Urinary bladder (tissue), 4 donors: Measurements from ENCODE around the gene UGT1A4. TPM values are rescaled to one million over a fixed set of nuclear protein-coding genes. Genes with fewer than 3 reads are reported as not detected.

Experiments used
- DNase-seq: peaks from one replicate; pipeline ENCODE4 v3.0.0-alpha.2; 2015; ENCODE audit errors: extremely low spot score
- H3K27ac ChIP-seq: one replicate; pipeline ENCODE4 v1.5.1; 2013; ENCODE audit warnings: low read depth, mild to moderate bottlenecking, moderate library complexity
- H3K36me3 ChIP-seq: one replicate; pipeline ENCODE4 v1.6.1; 2013; ENCODE audit warnings: mild to moderate bottlenecking, moderate library complexity; ENCODE audit not compliant: insufficient read depth
- H3K4me1 ChIP-seq: one replicate; pipeline ENCODE4 v1.6.1; 2013; ENCODE audit warnings: mild to moderate bottlenecking, moderate library complexity; ENCODE audit not compliant: insufficient read depth
- H3K4me3 ChIP-seq: one replicate; pipeline ENCODE4 v1.5.1; 2013; ENCODE audit warnings: low read depth, low read length
- WGBS: extraction: QIAGEN DNeasy Blood & Tissue Kit; methylation state at CpG from one replicate; pipeline ENCODE4 v1.1.7; 2013; 5-methylcytosine and 5-hydroxymethylcytosine counted together
- polyA plus RNA-seq: library from polyadenylated mRNA; stranded (reverse); fragments of 200-250 nt; gene quantifications from one replicate; pipeline ENCODE4 v1.2.3, GENCODE V29; 2013
- total RNA-seq: library from RNA; depleted of rRNA; stranded (reverse); fragments of >200 nt; gene quantifications from one replicate; pipeline ENCODE4 v1.2.3, GENCODE V29; 2014
- donor health status: healthy with polysubstance abuse.
- donor health status: healthy.

UGT1A4 gene
- total RNA-seq (1.1 TPM), polyA plus RNA-seq (1.2 TPM)

DNA sequence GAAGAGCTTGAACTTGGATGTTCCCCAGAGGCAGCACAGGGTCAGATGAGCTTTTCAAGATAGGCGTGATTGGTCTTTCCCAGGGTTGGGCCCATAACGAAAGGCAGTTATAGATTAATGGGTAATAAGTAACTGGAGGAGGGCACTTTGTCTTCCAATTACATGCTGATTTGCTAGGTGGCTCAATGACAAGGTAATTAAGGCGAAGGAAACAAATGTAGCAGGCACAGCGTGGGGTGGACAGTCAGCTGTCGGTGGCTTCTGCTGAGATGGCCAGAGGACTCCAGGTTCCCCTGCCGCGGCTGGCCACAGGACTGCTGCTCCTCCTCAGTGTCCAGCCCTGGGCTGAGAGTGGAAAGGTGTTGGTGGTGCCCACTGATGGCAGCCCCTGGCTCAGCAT lies at the start of gene UGT1A4:
Gene UGT1A4, plus strand, starts transcription at position 185 of the 400 bp plus-strand sequence. Its CDS starts 85 bp downstream, at position 270.
- 79% methylated on average over 7 of the region's 7 CpGs for WGBS
- Histone ChIP-seq H3K27ac (no peak within 1 kb of the TSS), H3K4me1 (no peaks in the 10 kb centered on the region), H3K4me3 (no peak within 1 kb of the TSS), H3K36me3 (no peaks in the 10 kb centered on the region)
- no peak for DNase-seq

DNA sequence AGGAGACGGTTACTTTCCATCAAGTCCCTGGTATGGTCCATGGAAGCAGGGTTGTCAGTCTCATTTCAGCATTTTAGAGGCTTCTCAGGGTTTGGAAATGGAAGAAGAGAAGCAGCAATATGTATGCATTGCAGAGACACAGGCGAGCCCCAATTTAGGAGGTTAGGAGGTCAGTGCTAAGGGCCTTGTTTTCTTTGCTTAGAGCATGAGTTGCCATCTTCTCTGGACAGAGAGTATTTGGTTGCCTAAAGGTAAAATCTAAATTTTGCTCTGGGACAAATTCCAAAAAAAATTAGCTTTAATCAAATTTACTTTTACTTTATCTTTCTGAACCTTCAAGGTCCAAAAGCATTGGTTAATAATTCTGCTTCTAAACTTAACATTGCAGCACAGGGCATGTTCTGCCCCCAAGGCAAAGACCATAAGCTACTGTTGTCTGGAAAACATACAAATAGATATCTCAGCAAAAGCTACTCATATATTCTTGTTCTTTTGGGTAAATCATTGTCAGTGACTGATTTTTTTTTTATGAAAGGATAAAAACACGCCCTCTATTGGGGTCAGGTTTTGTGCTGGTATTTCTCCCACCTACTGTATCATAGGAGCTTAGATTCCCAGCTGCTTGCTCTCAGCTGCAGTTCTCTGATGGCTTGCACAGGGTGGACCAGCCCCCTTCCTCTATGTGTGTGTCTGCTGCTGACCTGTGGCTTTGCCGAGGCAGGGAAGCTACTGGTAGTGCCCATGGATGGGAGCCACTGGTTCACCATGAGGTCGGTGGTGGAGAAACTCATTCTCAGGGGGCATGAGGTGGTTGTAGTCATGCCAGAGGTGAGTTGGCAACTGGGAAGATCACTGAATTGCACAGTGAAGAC lies 47.0 kb upstream of the UGT1A4 start, which contains the start of gene UGT1A9:
Gene UGT1A9, plus strand, starts transcription at position 609 of the 872 bp plus-strand sequence. Its CDS starts 37 bp downstream, at position 646.
- 82% methylated on average over 5 of the region's 5 CpGs for WGBS
- Histone ChIP-seq H3K4me1 (no peaks in the 10 kb centered on the region), H3K4me3 (no peak within 1 kb of the TSS), H3K27ac (no peak within 1 kb of the TSS), H3K36me3 (no peaks in the 10 kb centered on the region)
- no peak for DNase-seq

DNA sequence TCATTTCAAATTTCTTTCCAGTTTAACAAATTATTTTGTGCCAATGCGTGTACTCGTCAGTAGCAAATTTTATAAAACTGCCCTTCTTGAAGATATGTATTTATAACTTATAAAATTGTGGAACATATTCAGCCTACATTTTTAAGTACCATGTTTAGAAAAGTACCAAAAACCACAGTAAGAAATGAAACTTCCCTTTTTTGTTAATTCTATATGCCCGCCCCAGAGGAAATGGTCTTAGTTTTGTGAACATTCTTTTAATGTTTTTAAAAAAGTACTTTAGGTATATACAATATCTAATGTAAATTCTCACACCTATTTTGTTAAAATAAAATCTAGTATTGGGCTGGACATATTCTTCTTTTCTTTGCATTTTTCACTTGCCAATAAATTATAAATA lies 45.6 kb upstream of the UGT1A4 start:
- Histone ChIP-seq H3K4me3 (no peak overlapping the region), H3K36me3 (no peaks in the 10 kb centered on the region), H3K27ac (no peak overlapping the region), H3K4me1 (no peaks in the 10 kb centered on the region)
- 89% methylated on average over 3 of the region's 3 CpGs for WGBS
- DNase-seq, result no peak

DNA sequence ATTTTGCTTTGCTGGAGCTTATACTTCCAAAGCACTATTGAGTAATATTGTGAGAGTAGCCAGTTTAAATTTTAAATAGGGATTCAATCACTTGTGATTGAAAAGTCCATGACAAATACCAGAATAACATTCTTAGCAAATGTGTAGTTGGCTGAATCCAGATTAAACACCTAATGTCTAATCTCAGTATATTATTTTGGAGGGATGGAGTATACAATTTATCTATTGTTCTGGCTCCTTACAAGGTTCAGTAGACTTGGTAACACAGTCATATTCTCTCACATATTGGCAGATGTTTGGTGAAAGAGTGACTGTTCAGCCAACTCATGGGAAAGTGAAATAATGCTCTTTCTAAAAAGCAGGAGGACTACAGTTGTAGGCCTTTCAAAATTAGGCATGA lies 44.6 kb upstream of the UGT1A4 start:
- no peak overlapping the region for H3K4me3 ChIP-seq
- no peaks in the 10 kb centered on the region for H3K36me3 ChIP-seq
- H3K27ac ChIP-seq, result no peak overlapping the region
- H3K4me1 ChIP-seq, result no peaks in the 10 kb centered on the region
- DNase-seq, result no peak

DNA sequence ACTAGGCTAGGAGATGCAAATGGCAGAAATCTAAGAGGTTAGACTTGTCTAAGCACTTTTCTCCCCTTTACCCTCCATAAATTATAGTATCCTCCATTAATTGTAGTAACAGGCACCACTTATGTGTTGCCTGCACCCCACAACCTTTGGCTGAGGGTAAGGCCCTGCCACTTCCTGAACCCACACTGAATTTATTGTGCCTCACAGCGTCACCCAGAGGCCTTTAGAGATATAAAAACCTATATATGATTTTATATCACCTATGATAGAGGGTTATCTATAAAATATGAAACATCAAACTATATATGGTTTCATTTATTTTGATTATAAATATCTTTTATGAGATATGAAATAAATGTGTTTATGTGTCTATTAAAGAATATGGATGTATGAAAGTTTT lies 44.2 kb upstream of the UGT1A4 start:
- Histone ChIP-seq H3K27ac (no peak overlapping the region), H3K36me3 (no peaks in the 10 kb centered on the region), H3K4me3 (no peak overlapping the region), H3K4me1 (no peaks in the 10 kb centered on the region)
- 39% methylated on average over 1 of the region's 1 CpG for WGBS
- DNase-seq, result no peak

DNA sequence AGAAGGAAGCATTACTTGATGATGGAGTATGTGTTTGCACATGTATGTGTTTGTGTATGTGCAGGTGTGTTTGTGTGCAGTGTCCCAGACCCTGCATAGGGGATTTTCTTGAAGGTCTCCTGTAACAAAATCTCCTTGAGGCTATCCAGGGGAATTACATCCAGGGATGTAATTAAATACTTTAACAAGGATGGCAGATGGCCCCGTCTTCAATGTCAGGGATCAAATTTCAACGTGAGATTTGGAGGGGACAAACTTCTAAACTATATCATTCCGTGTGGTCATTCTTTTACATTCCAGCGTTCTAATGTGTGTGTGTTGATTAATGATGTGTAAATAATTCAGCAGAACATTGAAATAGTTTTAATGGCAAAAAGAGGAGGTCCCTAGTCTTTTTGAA lies 43.5 kb upstream of the UGT1A4 start:
- Histone ChIP-seq H3K27ac (no peak overlapping the region), H3K4me3 (no peak overlapping the region), H3K4me1 (no peaks in the 10 kb centered on the region), H3K36me3 (no peaks in the 10 kb centered on the region)
- WGBS, result 24% methylated on average over 4 of the region's 4 CpGs
- DNase-seq, result no peak

DNA sequence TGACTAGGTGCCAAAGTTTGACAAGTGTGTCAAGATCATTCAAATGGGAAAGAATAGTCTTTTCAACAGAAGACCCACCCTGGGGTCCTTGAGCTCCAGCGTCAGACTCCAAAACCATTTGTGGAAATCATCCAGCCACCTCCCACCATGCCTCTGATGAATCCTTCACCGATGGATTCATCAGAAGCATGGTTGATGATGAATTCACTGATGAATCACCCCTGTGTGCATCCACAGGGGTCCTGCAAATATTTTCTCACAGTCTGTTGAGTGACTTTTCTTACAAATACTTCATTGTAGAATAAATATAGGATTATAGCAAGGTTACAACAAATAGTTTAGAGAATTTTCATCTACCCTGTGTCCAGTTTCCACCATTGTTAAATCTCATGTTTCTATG lies 42.5 kb upstream of the UGT1A4 start:
- DNase-seq, result no peak
- H3K27ac ChIP-seq, result no peak overlapping the region
- H3K36me3 ChIP-seq, result no peaks in the 10 kb centered on the region
- no peaks in the 10 kb centered on the region for H3K4me1 ChIP-seq
- WGBS, result 84% methylated on average over 2 of the region's 2 CpGs
- no peak overlapping the region for H3K4me3 ChIP-seq

DNA sequence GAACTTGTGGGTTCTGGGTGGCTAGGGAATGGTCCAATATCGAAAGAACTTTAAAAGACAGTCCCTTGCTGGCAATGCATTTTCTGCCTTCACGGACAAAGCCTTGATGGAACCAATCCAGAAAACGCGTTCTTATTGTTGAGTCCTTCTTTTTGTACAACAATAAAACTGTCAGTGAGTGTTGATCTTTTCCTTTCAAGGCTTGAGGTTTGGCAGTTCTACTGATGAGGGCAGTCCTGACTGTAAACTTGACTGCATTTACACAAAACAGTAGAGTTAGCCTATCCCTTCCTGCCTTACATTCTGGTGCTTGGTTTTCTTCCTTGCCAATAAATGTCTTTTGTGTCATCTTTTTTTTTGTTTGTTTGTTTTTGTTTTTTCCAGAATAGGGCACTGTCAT lies 39.3 kb upstream of the UGT1A4 start:
- 44% methylated on average over 4 of the region's 4 CpGs for WGBS
- no peak for DNase-seq
- Histone ChIP-seq H3K36me3 (no peaks in the 10 kb centered on the region), H3K27ac (no peak overlapping the region), H3K4me1 (no peaks in the 10 kb centered on the region), H3K4me3 (no peak overlapping the region)

DNA sequence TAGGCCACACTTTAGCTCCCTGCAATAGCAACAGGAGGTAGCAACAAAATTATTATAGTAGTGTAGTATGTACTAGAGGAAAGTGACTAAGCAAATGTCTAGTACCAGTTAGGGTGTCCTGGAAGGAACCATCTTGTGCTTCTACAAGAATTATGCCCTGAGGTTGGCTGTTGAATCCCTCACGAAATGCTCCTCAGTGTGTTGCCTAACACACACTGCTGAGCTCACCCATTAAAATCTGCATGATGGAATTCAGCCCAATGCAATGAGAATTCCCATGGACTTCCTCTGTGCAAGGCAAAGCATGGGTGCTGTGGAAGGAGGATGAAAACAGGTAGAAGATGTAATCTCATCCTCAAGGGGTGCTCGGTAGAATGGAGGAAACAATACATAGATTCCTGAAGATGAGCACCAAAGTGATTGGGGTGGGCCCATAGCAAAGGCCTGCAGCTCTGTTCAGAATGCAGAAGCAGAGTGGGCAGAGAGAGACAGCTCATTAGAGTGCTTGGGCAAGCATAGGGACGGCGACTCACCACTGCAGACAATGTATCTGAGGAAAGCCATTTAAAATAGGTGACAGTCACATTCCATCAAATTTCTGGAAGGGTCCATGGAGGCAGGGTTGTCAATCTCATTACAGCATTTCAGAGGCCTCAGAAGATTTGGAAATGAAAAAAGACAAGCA lies 38.0 kb upstream of the UGT1A4 start:
- Histone ChIP-seq H3K4me3 (no peak overlapping the region), H3K36me3 (no peaks in the 10 kb centered on the region), H3K4me1 (no peaks in the 10 kb centered on the region), H3K27ac (no peak overlapping the region)
- WGBS, result 81% methylated on average over 4 of the region's 4 CpGs
- no peak for DNase-seq

DNA sequence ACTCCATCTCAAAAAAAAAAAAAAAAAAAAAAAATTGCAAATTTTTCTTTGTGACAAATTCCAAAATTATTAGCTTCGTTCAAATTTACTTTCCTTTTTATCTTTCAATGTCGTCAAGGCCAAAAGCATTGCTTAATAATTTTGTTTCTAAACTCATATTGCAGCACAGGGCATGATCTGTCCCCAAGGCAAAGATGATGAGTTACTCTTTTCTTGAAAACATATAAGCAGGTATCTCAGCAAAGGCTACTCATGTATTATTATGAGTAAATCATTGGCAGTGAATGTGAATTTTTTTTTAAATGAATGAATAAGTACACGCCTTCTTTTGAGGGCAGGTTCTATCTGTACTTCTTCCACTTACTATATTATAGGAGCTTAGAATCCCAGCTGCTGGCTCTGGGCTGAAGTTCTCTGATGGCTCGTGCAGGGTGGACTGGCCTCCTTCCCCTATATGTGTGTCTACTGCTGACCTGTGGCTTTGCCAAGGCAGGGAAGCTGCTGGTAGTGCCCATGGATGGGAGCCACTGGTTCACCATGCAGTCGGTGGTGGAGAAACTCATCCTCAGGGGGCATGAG lies 36.9 kb upstream of the UGT1A4 start, which contains the start of gene UGT1A7:
Gene UGT1A7, plus strand, starts transcription at position 381 of the 579 bp plus-strand sequence. Its CDS starts 37 bp downstream, at position 418.
- 79% methylated on average over 5 of the region's 5 CpGs for WGBS
- no peak within 1 kb of the TSS for H3K4me3 ChIP-seq
- H3K27ac ChIP-seq, result no peak within 1 kb of the TSS
- DNase-seq, result no peak
- H3K4me1 ChIP-seq, result no peaks in the 10 kb centered on the region
- H3K36me3 ChIP-seq, result no peaks in the 10 kb centered on the region

DNA sequence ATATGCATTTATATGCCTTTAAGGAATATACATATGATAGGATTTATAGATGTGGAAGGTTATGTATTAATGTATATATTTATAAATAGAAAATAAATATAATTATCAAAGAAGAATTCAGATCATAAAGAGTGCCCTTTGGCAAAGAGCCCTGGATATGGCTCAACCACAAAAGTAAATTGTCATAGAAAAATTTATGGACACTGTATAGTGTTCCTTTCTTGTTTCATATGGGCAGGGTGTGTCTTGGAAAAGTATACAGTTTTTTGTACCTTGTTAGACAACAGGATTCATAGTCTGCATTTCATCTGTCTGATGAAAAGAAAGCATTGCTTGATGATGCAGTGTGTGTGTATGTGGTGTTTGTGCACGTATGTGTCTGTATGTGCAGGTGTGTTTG lies 33.9 kb upstream of the UGT1A4 start:
- Histone ChIP-seq H3K4me1 (no peaks in the 10 kb centered on the region), H3K4me3 (no peak overlapping the region), H3K36me3 (no peaks in the 10 kb centered on the region), H3K27ac (no peak overlapping the region)
- DNase-seq, result no peak
- 68% methylated on average over 1 of the region's 1 CpG for WGBS

DNA sequence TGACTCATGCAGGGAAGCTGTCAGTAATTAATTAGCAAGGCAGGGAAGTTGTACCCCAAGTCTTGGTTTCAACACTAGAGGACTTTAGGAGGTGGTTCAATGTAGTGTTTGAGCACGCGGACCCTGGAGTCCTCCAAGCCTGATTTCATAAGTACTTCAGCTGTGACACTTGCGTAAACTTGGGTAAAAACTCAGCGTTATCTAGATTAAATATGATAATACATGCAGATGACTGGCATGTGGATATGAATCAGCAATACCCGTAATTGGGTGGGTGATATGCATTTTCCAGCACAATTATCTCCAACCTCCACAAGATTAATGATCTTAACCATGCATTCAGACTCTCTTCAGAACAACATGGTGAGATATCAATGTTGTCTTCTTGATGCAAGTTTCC lies 31.6 kb upstream of the UGT1A4 start:
- no peak for DNase-seq
- no peaks in the 10 kb centered on the region for H3K36me3 ChIP-seq
- no peaks in the 10 kb centered on the region for H3K4me1 ChIP-seq
- 81% methylated on average over 5 of the region's 5 CpGs for WGBS
- no peak overlapping the region for H3K4me3 ChIP-seq
- H3K27ac ChIP-seq, result no peak overlapping the region

DNA sequence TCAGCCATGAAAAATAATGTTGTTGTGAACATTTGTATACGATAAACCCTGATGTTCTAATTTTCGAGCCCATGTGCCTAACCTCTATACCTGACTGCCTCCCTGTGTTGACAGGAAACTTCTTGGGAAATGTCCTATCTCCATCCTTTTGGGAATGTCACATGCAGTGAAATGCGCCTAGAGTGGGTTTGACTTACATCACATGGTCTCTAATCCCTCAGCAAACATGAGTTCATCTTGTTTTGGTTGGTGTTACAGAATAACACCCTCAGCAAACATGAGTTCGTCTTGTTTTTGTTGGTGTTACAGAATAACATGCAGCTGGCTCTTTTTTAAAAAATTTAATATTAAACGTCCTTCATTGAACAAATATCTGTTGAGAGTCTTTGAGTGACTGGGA lies 30.2 kb upstream of the UGT1A4 start:
- 82% methylated on average over 5 of the region's 5 CpGs for WGBS
- Histone ChIP-seq H3K4me1 (no peaks in the 10 kb centered on the region), H3K4me3 (no peak overlapping the region), H3K36me3 (no peaks in the 10 kb centered on the region), H3K27ac (no peak overlapping the region)
- no peak for DNase-seq

DNA sequence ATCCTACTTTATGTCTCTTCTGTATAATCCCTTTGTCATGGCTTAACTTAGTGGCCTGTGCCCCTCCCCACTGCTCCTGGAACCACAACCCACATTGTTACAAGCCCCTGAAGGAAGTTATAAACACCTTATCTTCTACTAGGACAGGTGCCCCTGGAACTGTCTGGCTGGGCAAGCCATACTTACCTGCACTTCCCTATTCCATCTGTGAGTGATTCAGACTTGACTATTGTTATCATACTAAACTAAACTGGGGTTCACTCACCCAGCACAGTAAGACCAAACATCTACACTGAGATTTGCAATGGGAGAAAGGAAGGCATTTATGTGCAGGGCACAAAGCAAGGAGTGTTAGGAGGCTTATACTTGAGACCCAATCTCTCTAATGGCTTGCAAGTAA lies 29.5 kb upstream of the UGT1A4 start:
- Histone ChIP-seq H3K27ac (no peak overlapping the region), H3K4me1 (no peaks in the 10 kb centered on the region), H3K36me3 (no peaks in the 10 kb centered on the region), H3K4me3 (no peak overlapping the region)
- no peak for DNase-seq
